T-helper 2 cell treated with Interferon-gamma antibody and Interleukin-4, amounts not matched to agents 100 ng/mL and 5 ng/mL, for 36 hours (primary cell): Measurements from ENCODE around the gene NME3. TPM values are rescaled to one million over a fixed set of nuclear protein-coding genes. Genes with fewer than 3 reads are reported as not detected.

Experiments used
- intact Hi-C: fragments of 100-400 bp; cut with micrococcal nuclease; formaldehyde crosslinking; loops from one replicate; pipeline ENCODE4 v1.15.1; 2023
- total RNA-seq: library from RNA; stranded (reverse); gene quantifications from 2 replicates; pipeline ENCODE4 v1.2.3, GENCODE V29; 2022

Gene NME3
- total RNA-seq, 1 donor from 2014 or later, result 34.3 TPM

- intact Hi-C loops, result no loop called here
Observed at GRCh38 chr16:1794221-1794871, 23.0 kb upstream of the NME3 start.

GRCh38 chr16:1793578-1794220, 22.4 kb upstream of the NME3 start, which contains the start of gene IGFALS:
Gene IGFALS, minus strand, starts transcription at chr16:1793705. Its CDS starts 53 bp downstream, at chr16:1793652.
- intact Hi-C loops, result no loop called here

GRCh38 chr16:1792836-1793577, 21.7 kb upstream of the NME3 start:
- intact Hi-C loops, result no loop called here

- intact Hi-C loops, result no loop called here
Observed at GRCh38 chr16:1791943-1792812, 20.8 kb upstream of the NME3 start.

- intact Hi-C loops, result no loop called here
Observed at GRCh38 chr16:1791256-1791942, 20.1 kb upstream of the NME3 start.

- intact Hi-C loops, result no loop called here
Observed at GRCh38 chr16:1790611-1791255, 19.4 kb upstream of the NME3 start.

- intact Hi-C loops, result no loop called here
Observed at GRCh38 chr16:1790261-1790610, 18.9 kb upstream of the NME3 start.

- intact Hi-C loops, result no loop called here
Observed at GRCh38 chr16:1789643-1790045, 18.3 kb upstream of the NME3 start.

- intact Hi-C loops, result no loop called here
Observed at GRCh38 chr16:1788708-1789100, 17.4 kb upstream of the NME3 start.

GRCh38 chr16:1788095-1788707, 16.9 kb upstream of the NME3 start:
- intact Hi-C loops, result no loop called here

- intact Hi-C loops, result no loop called here
Observed at GRCh38 chr16:1787322-1788094, 16.2 kb upstream of the NME3 start.

GRCh38 chr16:1787056-1787321, 15.6 kb upstream of the NME3 start:
- intact Hi-C loops, result no loop called here

GRCh38 chr16:1786242-1787055, 15.1 kb upstream of the NME3 start:
- intact Hi-C loops, result no loop called here

- intact Hi-C loops, result no loop called here
Observed at GRCh38 chr16:1785846-1786170, 14.5 kb upstream of the NME3 start.

GRCh38 chr16:1784977-1785845, 13.9 kb upstream of the NME3 start:
- intact Hi-C loops, result loop anchor here (5.0 kb wide), 1 partner anchor 173 kb away; the partner anchor contains the start of genes CRAMP1 and IFT140

GRCh38 chr16:1782408-1783264, 11.3 kb upstream of the NME3 start, which contains the start of the genes NUBP2 and SPSB3:
Gene NUBP2, plus strand, starts transcription at chr16:1782960. Its CDS starts 61 bp downstream, at chr16:1783021.
Gene SPSB3, minus strand, starts transcription at chr16:1782571. Its CDS starts 1,088 bp downstream, at chr16:1781483.
- intact Hi-C loops, result loop anchor here (1.0 to 5.0 kb wide), 4 partner anchors 9 to 362 kb away; partner anchors contain the start of genes CRAMP1, HAGH, IFT140 and MRPS34
